T-helper 1 cell treated with Interleukin-12 subunit alpha and Interleukin-12 subunit beta and Interleukin-4 antibody, amounts not matched to agents 30 μg/mL and 1 μg/mL, for 36 hours (primary cell): ENCODE results near the gene HAVCR2.
"Not testable (repeated sequence)": the region's sequence is repeated elsewhere in the genome, so short reads cannot be mapped to it uniquely, and the experiment has no call there.

Experiments used
- H3K27ac Mint-ChIP-seq: one replicate; pipeline ENCODE4 v1.8.0; 2021; ENCODE audit warnings: mild to moderate bottlenecking, mixed read lengths
- H3K27me3 Mint-ChIP-seq: one replicate; pipeline ENCODE4 v1.8.0; 2021; ENCODE audit warnings: low read depth, mixed read lengths
- H3K36me3 Mint-ChIP-seq: one replicate; pipeline ENCODE4 v1.8.0; 2021; ENCODE audit warnings: low read depth, mixed read lengths
- H3K4me1 Mint-ChIP-seq: one replicate; pipeline ENCODE4 v1.8.0; 2021; ENCODE audit warnings: low read depth, mixed read lengths
- H3K4me3 Mint-ChIP-seq: one replicate; pipeline ENCODE4 v1.8.0; 2021; ENCODE audit warnings: mild to moderate bottlenecking, moderate library complexity, mixed read lengths
- H3K9me3 Mint-ChIP-seq: one replicate; pipeline ENCODE4 v1.8.0; 2021; ENCODE audit warnings: mixed read lengths

HAVCR2 gene

GRCh38 chr5:157068339-157068738 lies 40.5 kb downstream of the HAVCR2 start:
- Mint-ChIP-seq H3K4me3 (no peak overlapping the region), H3K4me1 (peaks cover 25% of the 10 kb centered on the region), H3K36me3 (peaks cover 15% of the 10 kb centered on the region), H3K27me3 (no peaks in the 10 kb centered on the region), H3K27ac (no peak overlapping the region), H3K9me3 (no peaks in the 10 kb centered on the region)

- H3K27me3 Mint-ChIP-seq, result no peaks in the 10 kb centered on the region
- no peak overlapping the region for H3K4me3 Mint-ChIP-seq
- peaks cover 17% of the 10 kb centered on the region for H3K36me3 Mint-ChIP-seq
- H3K27ac Mint-ChIP-seq, result no peak overlapping the region
- H3K9me3 Mint-ChIP-seq, result no peaks in the 10 kb centered on the region
- H3K4me1 Mint-ChIP-seq, result peaks cover 18% of the 10 kb centered on the region
Measured at GRCh38 chr5:157067005-157067404, 41.8 kb downstream of the HAVCR2 start.

GRCh38 chr5:157066080-157066479 lies 42.8 kb downstream of the HAVCR2 start:
- H3K27me3 Mint-ChIP-seq, result no peaks in the 10 kb centered on the region
- no peaks in the 10 kb centered on the region for H3K9me3 Mint-ChIP-seq
- H3K36me3 Mint-ChIP-seq, result peaks cover 19% of the 10 kb centered on the region
- peaks cover 14% of the 10 kb centered on the region for H3K4me1 Mint-ChIP-seq
- H3K27ac Mint-ChIP-seq, result peak overlapping the region; percentile 4
- H3K4me3 Mint-ChIP-seq, result no peak overlapping the region

GRCh38 chr5:157063776-157064430 lies 44.9 kb downstream of the HAVCR2 start:
- H3K4me1 Mint-ChIP-seq, result peaks cover 13% of the 10 kb centered on the region
- H3K27me3 Mint-ChIP-seq, result no peaks in the 10 kb centered on the region
- no peaks in the 10 kb centered on the region for H3K9me3 Mint-ChIP-seq
- H3K4me3 Mint-ChIP-seq, result no peak overlapping the region
- no peak overlapping the region for H3K27ac Mint-ChIP-seq
- H3K36me3 Mint-ChIP-seq, result peaks cover 22% of the 10 kb centered on the region

- no peaks in the 10 kb centered on the region for H3K27me3 Mint-ChIP-seq
- no peak overlapping the region for H3K27ac Mint-ChIP-seq
- H3K4me3 Mint-ChIP-seq, result no peak overlapping the region
- H3K36me3 Mint-ChIP-seq, result peaks cover 24% of the 10 kb centered on the region
- H3K4me1 Mint-ChIP-seq, result peaks cover 5% of the 10 kb centered on the region
- H3K9me3 Mint-ChIP-seq, result no peaks in the 10 kb centered on the region
Measured at GRCh38 chr5:157059891-157060290, 49.0 kb downstream of the HAVCR2 start.

- Mint-ChIP-seq H3K36me3 (peaks cover 23% of the 10 kb centered on the region), H3K9me3 (no peaks in the 10 kb centered on the region), H3K4me1 (peaks cover 5% of the 10 kb centered on the region), H3K27me3 (no peaks in the 10 kb centered on the region), H3K4me3 (no peak within 1 kb of the TSS), H3K27ac (peak within 1 kb of the TSS; percentile 4)
Measured at GRCh38 chr5:157059093-157059539, 49.7 kb downstream of the HAVCR2 start, which contains the start of gene HAVCR1. HAVCR1 (minus strand) TSS chr5:157059116; CDS start chr5:157057943, 1,173 bp downstream.

GRCh38 chr5:157057459-157058370 lies 51.1 kb downstream of the HAVCR2 start:
- Mint-ChIP-seq H3K4me3 (no peak overlapping the region), H3K27ac (no peak overlapping the region), H3K27me3 (no peaks in the 10 kb centered on the region), H3K4me1 (peaks cover 5% of the 10 kb centered on the region), H3K9me3 (no peaks in the 10 kb centered on the region), H3K36me3 (peaks cover 18% of the 10 kb centered on the region)

GRCh38 chr5:157056848-157057247 lies 52.0 kb downstream of the HAVCR2 start:
- not testable (repeated sequence) for H3K4me1 Mint-ChIP-seq, H3K4me3 Mint-ChIP-seq, H3K9me3 Mint-ChIP-seq, H3K27me3 Mint-ChIP-seq, H3K27ac Mint-ChIP-seq
- H3K36me3 Mint-ChIP-seq, result peaks cover 23% of the 10 kb centered on the region

- Mint-ChIP-seq H3K9me3 (no peaks in the 10 kb centered on the region), H3K27ac (peak overlapping the region; percentile 66), H3K4me3 (no peak overlapping the region), H3K36me3 (peaks cover 52% of the 10 kb centered on the region), H3K27me3 (no peaks in the 10 kb centered on the region), H3K4me1 (peaks cover 25% of the 10 kb centered on the region)
Measured at GRCh38 chr5:157051604-157052245, 57.1 kb downstream of the HAVCR2 start.

GRCh38 chr5:157050050-157050449 lies 58.8 kb downstream of the HAVCR2 start:
- Mint-ChIP-seq H3K36me3 (peaks cover 54% of the 10 kb centered on the region), H3K9me3 (no peaks in the 10 kb centered on the region), H3K4me3 (peak overlapping the region; percentile 73), H3K27ac (peak overlapping the region; percentile 79), H3K4me1 (peaks cover 30% of the 10 kb centered on the region), H3K27me3 (no peaks in the 10 kb centered on the region)

GRCh38 chr5:157049605-157050004 lies 59.2 kb downstream of the HAVCR2 start:
- peaks cover 54% of the 10 kb centered on the region for H3K36me3 Mint-ChIP-seq
- H3K27ac Mint-ChIP-seq, result peak overlapping the region; percentile 79
- H3K27me3 Mint-ChIP-seq, result no peaks in the 10 kb centered on the region
- H3K4me1 Mint-ChIP-seq, result peaks cover 31% of the 10 kb centered on the region
- H3K9me3 Mint-ChIP-seq, result no peaks in the 10 kb centered on the region
- H3K4me3 Mint-ChIP-seq, result peak overlapping the region; percentile 73

- Mint-ChIP-seq H3K9me3 (no peaks in the 10 kb centered on the region), H3K4me1 (peaks cover 36% of the 10 kb centered on the region), H3K27me3 (no peaks in the 10 kb centered on the region), H3K36me3 (peaks cover 57% of the 10 kb centered on the region), H3K4me3 (no peak overlapping the region), H3K27ac (no peak overlapping the region)
Measured at GRCh38 chr5:157047898-157048297, 60.9 kb downstream of the HAVCR2 start.

- not testable (repeated sequence) for H3K27me3 Mint-ChIP-seq, H3K27ac Mint-ChIP-seq, H3K4me3 Mint-ChIP-seq, H3K9me3 Mint-ChIP-seq
- Mint-ChIP-seq H3K4me1 (peaks cover 36% of the 10 kb centered on the region), H3K36me3 (peaks cover 51% of the 10 kb centered on the region)
Measured at GRCh38 chr5:157047016-157047415, 61.8 kb downstream of the HAVCR2 start.

- H3K27me3 Mint-ChIP-seq, result no peaks in the 10 kb centered on the region
- H3K27ac Mint-ChIP-seq, result peak overlapping the region; percentile 52
- no peak overlapping the region for H3K4me3 Mint-ChIP-seq
- H3K4me1 Mint-ChIP-seq, result peaks cover 34% of the 10 kb centered on the region
- H3K36me3 Mint-ChIP-seq, result peaks cover 43% of the 10 kb centered on the region
- H3K9me3 Mint-ChIP-seq, result no peaks in the 10 kb centered on the region
Measured at GRCh38 chr5:157046041-157046440, 62.8 kb downstream of the HAVCR2 start.
